ACHN (cell line): ENCODE results near the gene ADRA2C.

Experiments used
- DNase-seq: peaks from one replicate; pipeline ENCODE4 v3.0.0-alpha.2; 2015
- in situ Hi-C: cut with HindIII; loops from 2 replicates; pipeline ENCODE4 v1.10.0; 2017; ENCODE audit warnings: low sequenced_read_pairs, low pct_ligation_motif_present, low pct_unique_long_range_greater_than_20kb

Gene ADRA2C

DNA sequence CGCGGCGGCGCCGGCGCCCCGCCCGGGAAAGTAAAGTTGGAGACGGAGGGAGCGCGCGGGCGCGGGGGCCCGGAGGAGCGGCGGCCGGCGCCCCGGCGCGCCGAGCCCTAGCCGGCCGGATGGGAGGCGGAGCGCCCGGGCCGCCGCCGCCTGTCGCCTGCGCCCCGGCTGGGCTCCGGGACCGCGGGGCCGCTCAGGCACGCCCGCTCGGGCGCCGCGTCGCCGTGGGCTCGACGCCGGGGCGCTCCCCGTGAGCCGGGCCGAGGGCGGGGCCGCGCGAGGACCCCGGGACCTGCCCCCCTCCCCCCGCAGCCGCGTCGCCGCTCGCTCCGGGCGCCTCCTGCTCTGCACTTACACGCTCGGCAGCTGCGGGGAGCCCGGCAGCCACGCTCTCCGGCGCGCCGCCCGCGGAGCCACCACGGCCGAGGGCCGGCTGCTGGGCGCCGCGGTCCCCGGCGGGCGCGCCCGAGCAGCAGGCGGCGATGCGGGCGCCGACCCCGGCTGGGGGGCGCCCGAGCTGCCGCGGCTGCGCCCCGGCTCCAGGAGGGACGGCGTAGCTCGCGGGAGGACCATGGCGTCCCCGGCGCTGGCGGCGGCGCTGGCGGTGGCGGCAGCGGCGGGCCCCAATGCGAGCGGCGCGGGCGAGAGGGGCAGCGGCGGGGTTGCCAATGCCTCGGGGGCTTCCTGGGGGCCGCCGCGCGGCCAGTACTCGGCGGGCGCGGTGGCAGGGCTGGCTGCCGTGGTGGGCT lies at the start of gene ADRA2C:
Gene ADRA2C, plus strand, starts transcription at position 350 of the 749 bp plus-strand sequence. Its CDS starts 222 bp downstream, at position 572.
- in situ Hi-C loops, result no loop called here
- DNase-seq, result peak; percentile 32

DNA sequence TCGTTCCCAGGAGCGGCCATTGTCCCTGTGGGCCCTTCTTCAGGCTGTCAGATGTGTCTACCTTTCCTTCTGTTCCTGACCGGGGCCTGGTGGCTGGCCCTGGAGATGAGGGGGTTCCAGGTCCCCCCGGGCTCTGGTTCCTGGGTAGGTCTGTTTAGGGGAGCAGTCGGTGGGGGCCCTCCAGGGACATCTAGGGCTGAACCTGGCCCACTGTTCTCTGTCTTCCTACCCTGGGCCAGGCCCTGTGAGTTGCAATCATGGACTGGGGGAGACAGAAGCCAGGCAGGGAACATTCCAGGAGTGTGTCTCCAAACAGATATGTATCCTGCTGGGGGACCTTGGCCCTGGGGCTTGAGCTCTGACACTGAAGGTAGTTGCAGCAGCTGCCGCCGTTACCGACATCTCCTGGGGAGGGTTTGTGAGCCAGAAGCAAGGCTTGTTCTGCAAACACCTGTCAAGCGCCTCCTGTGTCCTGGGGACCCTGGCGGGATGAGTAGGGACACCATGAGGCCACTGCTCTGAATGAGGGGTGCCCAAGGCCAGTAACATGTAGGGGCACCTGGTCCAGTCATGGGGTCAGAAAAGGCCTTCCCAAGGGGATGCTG lies 49.5 kb upstream of the ADRA2C start:
- in situ Hi-C loops, result no loop called here
- no peak for DNase-seq

DNA sequence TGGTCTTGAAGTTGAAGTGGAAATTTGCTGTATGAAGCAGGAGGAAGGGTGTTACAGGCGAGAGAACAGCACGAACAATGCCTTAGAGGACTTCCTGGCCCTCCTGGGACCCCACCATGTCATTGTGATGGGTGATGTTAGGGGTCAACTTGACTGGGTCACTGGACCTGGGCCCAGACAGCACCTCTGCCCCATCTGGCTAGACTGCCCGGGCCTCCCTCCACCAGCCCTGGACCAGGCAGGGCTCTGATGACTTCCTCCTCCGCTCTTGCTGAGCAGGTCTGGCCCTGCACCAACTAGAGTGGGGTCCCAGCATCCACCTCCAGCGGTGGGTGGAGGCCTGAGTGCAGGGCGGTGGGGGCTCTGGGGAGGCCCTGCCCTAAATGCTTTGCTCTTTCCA lies 48.9 kb upstream of the ADRA2C start:
- in situ Hi-C loops, result no loop called here
- DNase-seq, result no peak

DNA sequence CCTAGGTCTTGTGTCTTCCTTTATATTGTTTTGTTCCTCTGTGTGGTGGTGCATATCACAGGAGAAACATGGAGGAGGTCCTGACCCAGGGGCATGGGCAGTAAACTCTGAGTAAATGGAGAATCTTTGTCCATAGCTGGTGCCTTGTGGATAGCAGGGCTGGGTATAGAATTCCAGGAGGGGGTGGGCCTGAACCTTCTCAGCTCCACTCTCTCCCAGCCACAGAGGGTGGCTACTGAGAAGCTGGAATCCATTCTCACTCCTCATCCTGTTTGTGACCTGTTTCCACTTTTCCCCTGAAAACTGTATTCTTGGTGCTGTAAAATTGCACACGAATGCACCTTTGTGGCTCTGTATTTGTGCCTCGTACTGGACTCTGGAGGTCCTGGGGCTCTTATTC lies 47.7 kb upstream of the ADRA2C start:
- in situ Hi-C loops, result no loop called here
- no peak for DNase-seq

DNA sequence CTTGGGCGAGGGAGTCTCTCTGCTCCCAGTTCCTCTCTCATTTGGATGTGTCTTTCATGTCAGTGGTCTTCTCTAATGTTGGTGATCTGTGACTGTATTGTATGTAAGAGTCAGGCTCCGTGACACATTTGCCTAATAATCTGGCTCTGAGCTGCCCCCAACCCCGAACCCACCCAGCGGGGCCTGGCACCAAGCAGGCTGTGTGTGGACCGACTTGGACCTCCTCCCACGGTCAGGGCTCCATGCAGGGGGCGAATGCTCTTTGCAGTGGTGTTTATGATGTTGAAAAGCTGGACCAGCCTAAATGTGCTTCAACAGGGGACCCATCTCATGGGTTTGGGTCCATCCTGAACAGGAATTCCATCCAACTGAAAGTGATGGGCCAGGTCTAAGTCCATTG lies 47.0 kb upstream of the ADRA2C start:
- in situ Hi-C loops, result no loop called here
- DNase-seq, result no peak

DNA sequence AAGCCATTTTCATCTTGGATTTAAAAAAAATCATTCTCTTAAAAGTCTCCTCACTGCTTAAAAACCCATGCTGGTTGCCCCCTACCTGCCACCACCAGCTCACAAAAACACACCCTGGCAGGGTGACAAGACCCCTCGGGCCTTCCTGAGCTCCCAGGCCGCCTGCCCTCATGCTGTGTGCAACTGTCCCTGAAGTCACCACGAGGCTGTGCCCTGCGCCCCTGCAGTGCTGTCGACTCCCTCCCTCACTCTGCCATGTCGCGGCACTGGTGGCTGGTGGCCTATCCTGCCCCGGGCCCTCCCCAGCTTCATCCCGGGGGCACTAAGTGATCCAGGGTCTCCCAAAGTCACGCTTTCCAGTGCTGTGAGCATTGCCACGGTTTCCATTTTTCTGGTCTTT lies 46.3 kb upstream of the ADRA2C start:
- no peak for DNase-seq
- in situ Hi-C loops, result no loop called here

DNA sequence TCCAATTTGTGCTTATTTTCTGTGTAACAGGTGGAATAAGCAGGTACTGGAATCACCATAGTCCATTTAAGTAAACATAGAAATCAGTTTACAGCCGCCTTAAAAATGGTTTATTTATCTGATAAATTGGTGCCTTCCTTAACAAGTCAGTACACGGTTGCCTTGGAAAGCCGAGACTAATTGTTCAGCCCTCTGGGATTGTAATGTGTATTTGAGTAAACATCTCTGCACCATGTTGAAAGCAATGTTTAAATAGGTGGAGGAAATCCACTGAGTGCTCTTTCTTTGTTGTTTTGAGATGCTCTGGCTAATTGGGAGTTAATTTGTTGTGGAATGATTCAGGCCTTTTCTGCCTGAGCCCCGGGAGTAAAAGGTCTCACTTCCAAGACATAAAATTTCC lies 45.7 kb upstream of the ADRA2C start:
- no peak for DNase-seq
- in situ Hi-C loops, result no loop called here

DNA sequence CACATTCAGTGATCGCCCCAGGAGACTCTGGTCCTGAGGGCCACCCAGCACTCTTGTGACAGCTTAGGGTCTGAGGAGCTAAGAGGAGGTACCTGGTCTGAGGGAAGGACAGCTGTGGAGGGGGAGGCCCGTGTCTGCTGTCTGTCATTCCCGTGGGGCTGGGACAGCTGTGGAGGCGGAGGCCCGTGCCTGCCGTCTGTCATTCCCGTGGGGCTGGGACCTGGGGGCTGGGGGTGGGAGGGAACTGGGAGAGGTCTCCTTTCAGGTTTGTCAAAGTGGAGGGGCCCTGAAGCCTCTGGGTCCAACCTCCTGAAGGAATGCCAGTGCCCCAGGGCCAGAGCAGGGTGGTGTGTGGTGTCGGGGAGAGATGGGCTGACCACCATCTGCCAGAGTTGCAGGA lies 45.0 kb upstream of the ADRA2C start:
- in situ Hi-C loops, result no loop called here
- DNase-seq, result no peak

DNA sequence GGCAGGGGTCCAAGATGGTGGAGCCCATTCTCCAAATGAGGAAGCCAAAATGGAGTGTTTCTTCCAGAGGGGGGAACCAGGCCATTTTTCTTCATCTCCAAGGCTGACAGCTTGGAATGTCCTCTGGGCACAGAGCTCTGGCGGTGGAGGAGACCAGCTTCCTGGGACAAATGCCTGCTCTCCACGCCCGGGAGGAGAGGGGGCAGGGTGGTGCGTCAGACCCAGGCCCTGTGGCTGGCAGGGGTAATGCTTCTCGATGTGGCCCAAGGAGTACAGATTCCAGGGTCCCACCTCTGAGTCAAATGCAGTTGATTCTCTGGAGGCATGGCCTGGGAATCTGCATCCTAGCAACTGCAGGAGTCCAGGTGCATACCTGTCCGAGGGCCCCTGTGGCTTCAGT lies 44.6 kb upstream of the ADRA2C start:
- in situ Hi-C loops, result no loop called here
- DNase-seq, result no peak

DNA sequence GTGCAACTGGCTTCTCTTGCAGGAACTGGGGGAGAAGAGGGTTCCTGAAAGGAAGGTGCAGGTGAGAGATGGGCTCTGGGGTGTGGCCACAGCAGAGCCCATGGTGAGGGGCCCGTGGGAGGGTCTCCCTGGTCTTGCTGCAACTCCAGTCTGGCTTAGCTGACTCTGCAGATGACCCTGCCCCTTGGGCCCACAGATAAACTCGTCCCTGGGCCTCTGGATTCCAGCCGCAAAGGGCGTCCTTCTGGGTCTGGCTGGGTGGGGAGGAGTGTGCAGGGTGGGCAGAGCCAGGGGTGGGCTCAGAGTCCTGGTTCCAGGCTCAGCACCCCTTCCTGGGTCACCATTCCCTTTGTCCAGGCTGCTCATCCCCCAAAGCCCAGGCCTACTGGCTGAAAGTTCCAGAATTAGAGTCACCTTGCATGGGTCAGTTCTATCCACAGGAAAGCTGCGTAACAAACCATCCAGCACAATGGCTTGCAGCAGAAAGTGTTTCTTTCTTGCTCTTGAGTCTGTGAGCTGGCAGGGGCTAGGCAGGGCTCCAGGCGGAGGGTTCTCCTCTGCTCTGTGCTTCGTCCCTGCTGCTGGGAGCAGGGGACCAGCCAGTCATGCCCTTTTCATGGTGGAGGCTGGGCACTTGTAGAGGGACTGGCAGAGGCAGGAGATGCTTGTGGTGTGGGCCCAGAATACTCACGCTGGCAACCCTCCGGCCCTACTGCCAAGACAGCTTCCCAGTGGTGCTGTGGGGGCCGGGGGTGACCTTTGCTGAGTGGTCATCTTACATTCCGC lies 43.5 kb upstream of the ADRA2C start:
- no peak for DNase-seq
- in situ Hi-C loops, result no loop called here

DNA sequence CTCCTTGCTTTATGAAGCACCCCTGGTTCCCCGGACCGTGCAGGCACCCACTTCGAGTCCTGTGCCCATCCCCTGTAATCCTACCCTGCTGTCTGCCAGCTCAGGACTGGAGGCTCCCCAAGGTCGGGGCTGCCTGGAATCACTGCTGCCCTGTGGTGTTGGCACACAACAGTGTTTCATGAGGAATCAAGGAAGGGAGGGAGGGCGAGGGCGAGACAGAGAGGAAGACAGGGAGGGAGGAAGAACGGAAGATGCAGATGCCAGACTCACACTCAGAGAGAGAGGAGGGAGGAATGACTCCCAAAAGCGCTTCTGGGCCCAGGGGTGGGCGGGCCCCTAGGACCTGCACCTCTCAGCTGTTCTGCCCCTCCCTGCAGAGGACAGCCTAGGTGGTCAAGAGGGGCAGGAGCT lies 42.9 kb upstream of the ADRA2C start:
- no peak for DNase-seq
- in situ Hi-C loops, result no loop called here

DNA sequence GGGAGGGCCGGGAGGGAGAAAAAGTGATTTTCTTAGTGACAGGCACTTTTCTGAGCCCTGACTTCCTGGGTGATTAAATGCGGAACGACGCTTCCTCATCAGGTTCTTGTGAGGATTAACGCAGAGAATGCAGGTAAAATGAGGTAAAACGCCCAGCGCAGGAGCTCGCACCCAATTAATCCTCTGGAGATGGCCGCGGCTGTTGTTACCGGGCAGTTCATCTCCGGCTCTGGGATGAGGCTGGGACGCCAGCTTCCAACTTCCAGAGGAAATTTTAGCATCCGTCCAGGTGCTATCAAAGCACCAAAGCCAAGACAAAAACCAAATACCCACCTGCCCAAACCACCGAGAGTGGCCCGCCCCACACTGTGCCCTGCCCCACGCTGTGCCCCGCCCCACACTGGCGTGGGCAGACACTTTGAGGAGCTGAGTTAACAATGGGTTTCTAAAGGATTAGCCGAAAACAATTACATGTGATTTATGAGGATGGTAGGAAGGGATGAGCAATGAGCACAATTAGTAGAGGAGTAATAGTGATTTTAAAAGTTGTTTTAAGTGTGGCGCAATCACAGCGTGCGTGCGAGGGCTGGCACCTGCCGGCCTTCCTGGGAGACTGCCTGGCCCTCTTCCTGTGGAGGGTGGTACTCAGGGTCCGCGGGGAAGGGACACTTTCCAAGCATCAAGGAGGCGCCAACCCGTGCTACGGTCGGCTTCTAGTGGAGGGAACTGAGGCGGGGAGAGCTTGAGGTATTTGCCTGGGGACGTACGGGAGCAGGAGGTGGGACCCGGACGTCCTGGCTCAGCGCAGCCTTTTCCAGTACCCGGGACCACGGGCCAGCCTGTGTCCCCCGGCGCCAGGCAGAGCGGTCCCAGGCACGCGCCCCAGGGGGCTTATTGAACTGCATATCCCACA lies 41.6 kb upstream of the ADRA2C start:
- no peak for DNase-seq
- in situ Hi-C loops, result no loop called here

DNA sequence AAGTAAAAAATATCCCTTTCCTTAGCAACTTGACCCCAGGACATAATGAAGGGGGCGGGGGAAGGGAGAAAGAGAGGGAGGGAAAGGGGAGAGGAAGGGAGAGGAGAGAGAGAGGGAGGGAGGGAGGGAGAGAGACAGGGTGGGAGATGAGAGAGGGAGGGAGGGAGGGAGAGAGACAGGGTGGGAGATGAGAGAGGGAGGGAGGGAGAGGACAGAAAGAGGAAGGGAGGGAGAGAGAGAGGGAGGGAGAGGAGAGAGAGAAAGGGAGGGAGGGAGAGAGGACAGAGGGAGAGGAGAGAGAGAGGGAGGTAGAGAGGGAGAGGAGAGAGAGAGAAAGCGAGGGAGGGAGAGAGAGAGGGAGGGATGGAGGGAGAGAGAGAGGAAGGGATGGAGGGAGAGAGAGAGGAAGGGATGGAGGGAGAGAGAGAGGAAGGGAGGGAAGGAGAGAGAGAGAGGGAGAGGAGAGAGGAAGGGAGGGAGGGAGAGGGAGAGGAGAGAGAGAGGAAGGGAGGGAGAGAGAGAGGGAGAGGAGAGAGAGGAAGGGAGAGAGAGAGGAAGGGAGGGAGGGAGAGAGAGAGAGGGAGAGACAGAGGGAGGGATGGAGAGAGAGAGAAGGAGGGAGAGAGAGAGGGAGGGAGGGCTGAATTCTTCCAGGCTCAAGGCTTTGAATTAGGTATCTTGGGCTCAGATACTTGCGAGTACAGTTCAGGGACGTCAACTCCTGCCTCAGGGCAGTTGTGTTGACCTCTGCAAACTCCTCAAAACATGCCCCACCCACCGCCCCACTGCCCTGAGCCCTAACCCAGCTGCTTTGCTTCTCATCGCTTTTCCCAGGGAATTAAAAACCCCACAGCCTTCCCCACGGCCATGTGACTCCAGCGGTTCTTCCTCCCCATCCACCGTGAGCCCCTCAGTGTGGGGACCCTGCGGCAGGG lies 40.0 kb upstream of the ADRA2C start:
- in situ Hi-C loops, result no loop called here
- DNase-seq, result no peak

DNA sequence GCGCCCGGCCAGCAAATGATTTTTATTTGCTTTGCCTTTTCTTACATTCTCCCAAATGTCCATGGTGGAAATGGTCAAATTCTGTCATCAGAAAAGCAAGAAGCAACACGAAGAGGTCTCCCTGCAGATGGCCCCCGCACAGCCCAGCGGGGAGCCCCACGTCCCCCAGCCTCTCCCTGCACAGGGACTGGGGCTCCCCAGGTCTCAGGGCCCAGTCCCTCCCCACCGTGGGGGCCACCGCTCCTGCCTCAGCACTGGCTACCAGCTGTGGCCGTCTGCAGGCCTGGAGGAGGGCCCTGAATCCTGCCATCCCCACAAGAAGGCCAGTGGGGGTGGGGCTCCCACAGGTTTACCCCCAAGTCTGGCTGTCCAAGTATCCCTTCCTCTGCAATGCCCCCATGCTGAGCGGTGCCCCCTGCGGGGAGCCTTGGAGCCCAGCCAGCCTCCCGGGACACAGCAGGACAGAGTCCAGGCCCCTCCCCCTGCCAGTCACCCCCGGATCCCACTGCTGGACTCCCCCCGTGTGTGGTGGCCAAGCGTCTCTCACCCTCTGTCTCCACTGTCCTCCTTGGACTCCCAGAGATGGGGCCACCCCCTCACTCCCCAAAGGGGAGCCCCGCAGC lies 38.2 kb upstream of the ADRA2C start:
- DNase-seq, result no peak
- in situ Hi-C loops, result no loop called here

DNA sequence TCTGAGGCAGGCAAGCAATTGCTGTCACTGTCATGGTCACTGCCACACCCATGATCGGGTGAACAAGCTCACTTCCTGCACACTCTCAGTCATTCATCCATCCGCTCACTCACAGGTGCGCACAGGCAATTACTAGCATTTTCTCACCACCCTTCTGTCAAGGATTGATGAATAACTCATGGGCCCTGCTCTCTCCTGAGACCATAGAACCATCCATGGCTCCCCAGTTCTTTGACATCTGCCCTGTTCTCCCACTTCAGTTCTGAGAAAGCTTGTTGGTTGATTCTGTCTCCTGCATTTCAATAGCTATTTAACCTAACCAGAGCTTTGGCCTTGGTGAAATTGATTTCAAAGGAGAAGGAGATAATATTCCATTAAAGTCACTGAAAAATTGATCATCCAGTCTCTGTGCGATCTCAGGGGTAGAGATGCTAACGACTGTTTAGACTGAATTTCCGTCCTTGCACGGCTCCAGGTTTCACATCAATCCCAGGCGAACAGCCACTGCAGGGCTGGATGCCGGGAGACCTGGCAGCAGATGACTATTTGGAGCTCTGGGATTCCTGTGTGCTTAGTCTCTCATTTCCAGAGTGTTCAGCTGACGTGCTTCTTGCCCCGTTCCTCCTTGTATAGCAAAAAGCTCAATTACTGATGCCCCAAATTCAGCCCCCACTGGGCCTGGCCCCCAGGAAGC lies 36.9 kb upstream of the ADRA2C start:
- in situ Hi-C loops, result no loop called here
- no peak for DNase-seq

DNA sequence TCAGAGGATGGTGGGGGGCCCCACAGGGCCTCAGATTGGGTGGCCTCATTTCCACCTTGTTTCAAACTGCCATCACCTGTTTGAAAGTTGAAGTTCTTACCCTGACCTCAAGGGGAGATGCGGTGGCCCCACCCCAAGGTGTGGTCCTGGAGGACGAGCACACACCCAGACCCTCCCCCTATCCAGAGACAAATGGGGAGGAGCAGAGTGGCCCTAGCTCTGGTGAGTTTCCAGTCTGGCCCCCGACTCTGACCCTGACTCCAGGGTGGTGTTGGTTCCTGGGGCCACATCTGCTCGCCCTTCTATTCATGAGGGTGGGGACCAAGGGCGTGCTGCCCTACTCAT lies 36.3 kb upstream of the ADRA2C start:
- DNase-seq, result no peak
- in situ Hi-C loops, result no loop called here
